Esophagus muscularis mucosa (tissue), 3 donors: ENCODE data around the gene PDCD4.

Experiments used
- EP300 ChIP-seq: sonication (generic); formaldehyde crosslinking; IDR thresholded peaks from one replicate; pipeline ENCODE4 v1.6.1; 2017; ENCODE audit warnings: antibody characterized with exemption
- TF ChIP-seq, protein P1 (sequence below), 3 experiments: fragments of 200-600 bp in 2 of 3; fragments of 450-650 bp in 1 of 3; sonication (generic) in 2 of 3; IDR thresholded peaks; one replicate each; pipeline ENCODE4 v1.5.1; 2017 to 2019; ENCODE audit warnings: antibody characterized with exemption in 3 of 3, mild to moderate bottlenecking in 2 of 3, moderate library complexity in 1 of 3

DNA sequence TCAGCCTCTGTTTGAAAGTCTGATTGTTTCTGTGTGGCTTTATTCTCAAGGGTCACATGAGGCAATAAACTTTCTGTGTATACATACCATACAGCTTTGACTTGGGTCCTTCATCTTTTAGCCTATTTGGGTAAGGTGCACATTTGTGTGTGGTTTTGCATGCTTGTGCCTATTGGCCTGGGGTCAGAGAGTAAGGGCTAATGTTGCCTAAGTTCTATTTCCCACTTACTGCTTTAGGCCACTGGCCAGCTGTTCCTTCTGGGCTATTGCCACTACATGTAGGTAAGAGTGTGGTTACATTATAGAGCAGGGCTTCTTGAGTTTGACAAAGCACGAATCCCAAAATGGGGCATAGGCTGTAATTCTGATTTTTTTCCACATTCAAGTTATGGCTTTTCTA lies 25.5 kb downstream of the PDCD4 start:
- TF ChIP-seq EP300, result no peak
- TF ChIP-seq, protein P1, sequence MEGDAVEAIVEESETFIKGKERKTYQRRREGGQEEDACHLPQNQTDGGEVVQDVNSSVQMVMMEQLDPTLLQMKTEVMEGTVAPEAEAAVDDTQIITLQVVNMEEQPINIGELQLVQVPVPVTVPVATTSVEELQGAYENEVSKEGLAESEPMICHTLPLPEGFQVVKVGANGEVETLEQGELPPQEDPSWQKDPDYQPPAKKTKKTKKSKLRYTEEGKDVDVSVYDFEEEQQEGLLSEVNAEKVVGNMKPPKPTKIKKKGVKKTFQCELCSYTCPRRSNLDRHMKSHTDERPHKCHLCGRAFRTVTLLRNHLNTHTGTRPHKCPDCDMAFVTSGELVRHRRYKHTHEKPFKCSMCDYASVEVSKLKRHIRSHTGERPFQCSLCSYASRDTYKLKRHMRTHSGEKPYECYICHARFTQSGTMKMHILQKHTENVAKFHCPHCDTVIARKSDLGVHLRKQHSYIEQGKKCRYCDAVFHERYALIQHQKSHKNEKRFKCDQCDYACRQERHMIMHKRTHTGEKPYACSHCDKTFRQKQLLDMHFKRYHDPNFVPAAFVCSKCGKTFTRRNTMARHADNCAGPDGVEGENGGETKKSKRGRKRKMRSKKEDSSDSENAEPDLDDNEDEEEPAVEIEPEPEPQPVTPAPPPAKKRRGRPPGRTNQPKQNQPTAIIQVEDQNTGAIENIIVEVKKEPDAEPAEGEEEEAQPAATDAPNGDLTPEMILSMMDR (IDR thresholded peaks at IDR 0.05), result no peak
